ENCODE measurements around the gene DZIP1L. TPM values are rescaled to one million over a fixed set of nuclear protein-coding genes. Genes with fewer than 3 reads are reported as not detected.
A peak's percentile ranks its signal among the peaks of the same experiment; 100 is the strongest.
"Not testable (repeated sequence)": the region's sequence is repeated elsewhere in the genome, so short reads cannot be mapped to it uniquely, and the experiment has no call there.

Gene DZIP1L
- total RNA-seq, 2 experiments from 2014 or later = not detected

DNA sequence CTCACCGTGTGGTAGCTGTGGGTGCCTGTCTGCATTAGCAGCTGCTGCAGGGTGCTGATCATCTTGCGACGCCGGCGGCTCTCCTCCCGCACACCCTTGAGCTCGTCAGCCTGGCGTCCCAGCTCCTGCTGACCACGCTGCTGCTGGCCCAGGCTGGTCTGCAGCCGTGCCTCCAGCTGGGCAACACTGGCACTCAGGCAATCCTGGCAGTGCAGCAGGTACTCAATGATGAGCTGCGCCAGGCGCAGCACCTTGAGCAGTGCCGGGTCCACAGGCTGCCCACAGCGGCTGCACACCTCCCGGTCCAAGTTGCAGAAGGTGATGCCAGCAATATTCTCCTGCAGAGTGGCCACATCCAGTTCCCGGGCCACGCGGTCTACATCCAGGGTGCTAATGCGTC, 11.9 kb downstream of the DZIP1L start:
- Mint-ChIP-seq H3K9me3 (no peaks in the 10 kb centered on the region), H3K4me3 (no peak overlapping the region), H3K27me3 (peaks cover 3% of the 10 kb centered on the region), H3K36me3 (ENCODE audit: low read depth) (no peaks in the 10 kb centered on the region), H3K4me1 (ENCODE audit: low read depth) (no peaks in the 10 kb centered on the region), H3K27ac (no peak overlapping the region)
- intact Hi-C loops (cut with micrococcal nuclease) = no loop called here
- ATAC-seq (no peak), DNase-seq (no peak)
- ChIA-PET CTCF (interaction anchor here (1.9 kb wide), 1 partner anchor 29 kb away, joined by 5 read pairs; no protein-coding TSS in a partner anchor), POLR2A (no interaction called here)
- TF ChIP-seq, protein P1, sequence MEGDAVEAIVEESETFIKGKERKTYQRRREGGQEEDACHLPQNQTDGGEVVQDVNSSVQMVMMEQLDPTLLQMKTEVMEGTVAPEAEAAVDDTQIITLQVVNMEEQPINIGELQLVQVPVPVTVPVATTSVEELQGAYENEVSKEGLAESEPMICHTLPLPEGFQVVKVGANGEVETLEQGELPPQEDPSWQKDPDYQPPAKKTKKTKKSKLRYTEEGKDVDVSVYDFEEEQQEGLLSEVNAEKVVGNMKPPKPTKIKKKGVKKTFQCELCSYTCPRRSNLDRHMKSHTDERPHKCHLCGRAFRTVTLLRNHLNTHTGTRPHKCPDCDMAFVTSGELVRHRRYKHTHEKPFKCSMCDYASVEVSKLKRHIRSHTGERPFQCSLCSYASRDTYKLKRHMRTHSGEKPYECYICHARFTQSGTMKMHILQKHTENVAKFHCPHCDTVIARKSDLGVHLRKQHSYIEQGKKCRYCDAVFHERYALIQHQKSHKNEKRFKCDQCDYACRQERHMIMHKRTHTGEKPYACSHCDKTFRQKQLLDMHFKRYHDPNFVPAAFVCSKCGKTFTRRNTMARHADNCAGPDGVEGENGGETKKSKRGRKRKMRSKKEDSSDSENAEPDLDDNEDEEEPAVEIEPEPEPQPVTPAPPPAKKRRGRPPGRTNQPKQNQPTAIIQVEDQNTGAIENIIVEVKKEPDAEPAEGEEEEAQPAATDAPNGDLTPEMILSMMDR (IDR thresholded peaks at IDR 0.05) = no peak

DNA sequence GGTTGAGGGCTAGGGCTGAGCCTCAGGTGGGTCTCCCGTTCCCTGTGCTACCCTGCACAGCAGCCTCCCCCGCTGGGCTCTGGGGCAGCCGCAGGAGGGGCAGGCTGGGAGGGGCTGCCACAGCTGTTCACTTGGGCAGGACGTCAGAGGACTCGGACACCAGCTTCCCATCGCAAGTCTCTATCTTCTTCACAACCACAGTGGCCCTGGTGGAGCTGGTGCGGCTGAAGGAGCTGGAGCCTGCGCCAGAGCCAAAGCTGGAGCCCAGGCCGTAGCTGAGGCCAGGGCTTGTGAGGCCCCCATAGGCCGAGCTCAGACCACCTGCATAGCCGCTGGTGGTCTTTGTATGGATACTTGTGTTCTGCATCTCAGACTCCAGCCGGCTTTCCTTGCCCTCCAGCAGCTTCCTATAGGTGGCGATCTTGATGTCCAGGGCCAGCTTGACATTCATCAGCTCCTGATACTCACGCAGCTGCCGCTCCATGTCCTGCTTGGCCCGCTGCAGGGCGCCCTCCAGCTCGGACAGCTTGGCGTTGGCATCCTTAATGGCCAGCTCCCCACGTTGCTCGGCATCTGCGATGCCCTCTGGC, 14.0 kb downstream of the DZIP1L start:
- H3K9me3 Mint-ChIP-seq; H3K4me3 Mint-ChIP-seq; H3K27me3 Mint-ChIP-seq; intact Hi-C loops (cut with micrococcal nuclease); POLR2A ChIA-PET; DNase-seq; H3K27ac Mint-ChIP-seq; H3K36me3 Mint-ChIP-seq (ENCODE audit: low read depth); H3K4me1 Mint-ChIP-seq (ENCODE audit: low read depth); ATAC-seq: not testable (repeated sequence)
- CTCF ChIA-PET = interaction anchor here (1.0 to 1.9 kb wide), 4 partner anchors 9 to 32 kb away, joined by 3 to 5 read pairs (median 4); no protein-coding TSS in a partner anchor
- TF ChIP-seq, protein P1 (IDR thresholded peaks at IDR 0.05) = peak; percentile 14

DNA sequence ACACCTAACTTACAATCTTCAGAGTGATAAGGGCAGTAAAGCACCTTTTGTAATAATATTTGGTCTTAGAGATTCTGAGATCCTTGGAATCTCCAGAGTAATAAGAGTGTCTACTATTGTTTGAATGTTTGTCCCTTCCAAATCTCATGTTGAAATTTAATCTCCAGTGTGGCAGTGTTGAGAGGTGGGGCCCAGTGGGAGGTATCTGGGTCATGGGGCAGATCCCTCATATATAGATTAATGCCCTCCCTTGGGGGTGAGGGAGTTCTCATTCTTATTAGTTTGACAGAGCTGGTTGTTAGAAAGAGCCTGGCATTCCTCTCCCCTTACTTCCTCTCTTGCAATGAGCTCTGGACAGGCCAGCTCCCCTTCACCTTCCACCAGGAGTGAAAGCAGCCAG, 16.0 kb downstream of the DZIP1L start:
- Mint-ChIP-seq H3K27ac (no peak overlapping the region), H3K36me3 (ENCODE audit: low read depth) (no peaks in the 10 kb centered on the region), H3K9me3 (no peaks in the 10 kb centered on the region)

DNA sequence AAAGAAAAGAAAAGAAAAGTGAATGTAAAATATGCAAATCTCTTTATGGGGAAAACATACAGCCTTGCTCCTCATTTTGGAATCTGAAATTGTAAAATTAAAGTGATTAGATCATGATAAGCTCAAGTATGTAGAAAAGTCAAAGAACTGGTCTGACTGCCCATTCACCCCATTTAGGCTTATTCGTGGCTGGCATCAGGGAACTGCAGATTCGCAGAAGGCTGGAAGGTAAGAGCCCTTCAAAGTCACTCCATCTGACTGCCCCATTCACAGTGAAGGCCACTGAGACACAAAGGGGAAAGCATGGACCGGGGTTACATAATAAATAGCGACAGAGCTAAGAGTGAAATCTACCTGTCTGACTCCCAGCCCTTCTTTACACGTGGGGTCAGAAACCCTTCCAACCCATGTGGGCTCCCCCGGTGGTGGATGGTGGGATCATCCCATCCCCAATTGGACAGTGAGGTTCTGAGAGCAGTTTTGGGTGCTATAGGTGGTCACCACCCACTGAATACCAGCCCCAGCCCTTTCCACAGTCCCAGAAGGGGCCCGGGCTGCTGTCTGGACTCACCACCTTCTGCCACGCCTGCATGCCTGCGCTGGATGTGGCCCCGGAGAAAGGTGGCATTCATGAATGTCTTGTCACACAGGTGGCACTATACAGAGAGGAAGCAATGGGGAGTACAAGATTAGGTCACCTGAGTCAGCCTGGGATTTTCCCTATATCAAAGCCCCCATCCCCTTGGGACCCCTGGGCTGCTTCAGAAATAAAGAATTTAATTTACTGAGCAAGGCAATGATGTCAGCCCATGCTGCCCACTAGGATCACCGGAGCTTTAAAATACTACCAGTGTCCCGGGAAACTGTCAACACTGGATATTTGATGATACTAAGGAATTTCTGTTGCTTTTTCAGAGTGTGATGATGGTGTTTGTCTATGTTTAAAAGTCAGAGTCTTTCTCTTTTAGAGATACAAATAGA, 17.9 kb downstream of the DZIP1L start:
- ChIA-PET CTCF (interaction anchor here (0.8 to 2.2 kb wide), 3 partner anchors 9 to 15 kb away, joined by 3 to 8 read pairs (median 4); no protein-coding TSS in a partner anchor), POLR2A (interaction anchor here (1.1 kb wide), 1 partner anchor 10 kb away, joined by 3 read pairs; no protein-coding TSS in a partner anchor)
- TF ChIP-seq, protein P1 (IDR thresholded peaks at IDR 0.05) = peak; percentile 60
- Mint-ChIP-seq H3K27ac (no peak overlapping the region), H3K4me1 (ENCODE audit: low read depth) (no peaks in the 10 kb centered on the region), H3K36me3 (ENCODE audit: low read depth) (no peaks in the 10 kb centered on the region), H3K9me3 (no peaks in the 10 kb centered on the region), H3K4me3 (no peak overlapping the region), H3K27me3 (peaks cover 7% of the 10 kb centered on the region)
- intact Hi-C loops (cut with micrococcal nuclease) = no loop called here
- DNase-seq = peak; percentile 33
- peak; percentile 67 for ATAC-seq

More for the DNA sequence above, 16.0 kb downstream of the DZIP1L start:
- Mint-ChIP-seq H3K27me3 (peaks cover 5% of the 10 kb centered on the region), H3K4me1 (ENCODE audit: low read depth) (no peaks in the 10 kb centered on the region), H3K4me3 (no peak overlapping the region)
- intact Hi-C loops (cut with micrococcal nuclease) = no loop called here
- DNase-seq = no peak
- ChIA-PET CTCF (interaction anchor here (1.2 to 1.6 kb wide), 2 partner anchors 14 to 19 kb away, joined by 3 to 4 read pairs; no protein-coding TSS in a partner anchor), POLR2A (no interaction called here)
- ATAC-seq = no peak
- TF ChIP-seq, protein P1 (IDR thresholded peaks at IDR 0.05) = no peak
